Left renal pelvis (tissue), 4 donors: ENCODE data around the gene TSPAN14. TPM values are rescaled to one million over a fixed set of nuclear protein-coding genes. Genes with fewer than 3 reads are reported as not detected.

Source experiments
- DNase-seq, 4 donors: peaks; one replicate each; pipeline ENCODE4 v3.0.0-alpha.2; 2013; ENCODE audit warnings: low read depth in 4 of 4, low spot score in 3 of 4
- polyA plus RNA-seq, 4 donors: library from polyadenylated mRNA; unstranded; fragments of 120-200 nt; gene quantifications; one replicate each; pipeline ENCODE4 v1.2.1, GENCODE V29; 2013; ENCODE audit not compliant: insufficient read length in 4 of 4

TSPAN14 gene
- polyA plus RNA-seq, 4 donors: 83.7 to 101 (median 91.8) TPM

DNA sequence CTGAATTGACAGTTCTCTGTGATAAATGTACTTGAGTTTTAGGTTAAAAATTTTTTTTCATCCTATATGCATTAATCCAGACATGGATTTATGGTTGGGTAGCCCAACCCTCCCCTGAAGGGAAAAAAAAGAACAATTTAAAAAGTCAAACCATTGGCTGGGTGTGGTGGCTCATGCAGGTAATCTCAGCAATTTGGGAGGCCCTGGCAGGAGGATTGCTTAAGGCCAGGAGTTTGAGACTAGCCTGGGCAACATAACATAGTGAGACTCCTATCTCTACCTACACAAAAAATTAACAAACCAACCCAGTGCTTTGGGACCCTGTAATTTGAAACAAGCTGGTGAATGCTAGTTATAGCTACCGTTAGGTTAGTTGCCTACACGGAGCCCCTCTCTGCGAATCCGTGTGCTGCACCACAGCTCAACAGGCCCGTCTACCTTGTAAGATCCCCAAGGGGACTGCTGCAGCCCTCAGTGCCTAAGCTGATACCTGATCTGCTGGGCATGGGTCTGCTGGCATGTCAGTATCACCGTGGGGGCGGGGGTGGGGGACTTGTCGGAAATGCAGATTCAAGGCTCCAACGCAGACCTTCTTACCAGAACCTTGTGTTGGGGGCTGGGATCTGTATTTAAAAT is 32.8 kb downstream of the TSPAN14 start:
- DNase-seq: no peak

GRCh38 chr10:80487421-80487785 is 33.3 kb downstream of the TSPAN14 start:
- DNase-seq: no peak

DNA sequence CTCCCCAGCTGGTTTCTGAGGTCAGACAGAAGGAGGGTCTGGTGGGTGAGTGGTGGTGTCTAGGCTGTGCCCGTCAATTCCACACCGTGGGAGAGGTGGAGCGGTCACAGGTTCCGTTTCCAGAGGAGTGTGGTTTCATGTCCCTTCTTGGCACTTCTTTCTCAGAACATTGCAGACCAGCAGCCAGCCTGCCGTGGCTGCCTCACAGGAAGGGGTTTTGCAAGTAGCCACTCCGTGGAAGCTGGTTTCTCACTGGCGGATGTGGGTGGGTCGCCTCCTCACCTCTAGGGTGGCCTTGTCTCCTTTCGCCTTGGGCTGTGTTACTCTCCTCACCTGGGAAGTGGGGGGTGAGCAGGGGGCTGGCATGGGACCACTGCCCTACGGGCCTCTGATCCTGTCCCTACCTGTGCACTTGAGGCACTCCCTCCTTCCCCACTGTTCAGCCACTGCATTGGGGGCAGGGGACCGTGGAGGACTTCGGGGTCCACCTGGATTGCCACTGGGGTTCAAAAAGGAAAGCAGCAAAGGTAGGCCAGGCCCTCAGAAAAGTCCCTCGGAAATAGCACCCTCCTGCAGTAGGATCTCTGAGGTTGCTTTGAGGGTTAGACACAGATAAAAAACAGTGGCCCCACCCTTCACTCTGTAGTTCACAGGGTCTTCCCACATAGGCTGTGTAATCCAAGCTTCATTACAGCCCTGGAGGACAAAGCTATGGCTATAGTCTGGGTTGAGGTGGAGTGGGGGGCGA is 33.9 kb downstream of the TSPAN14 start:
- DNase-seq: no peak

DNA sequence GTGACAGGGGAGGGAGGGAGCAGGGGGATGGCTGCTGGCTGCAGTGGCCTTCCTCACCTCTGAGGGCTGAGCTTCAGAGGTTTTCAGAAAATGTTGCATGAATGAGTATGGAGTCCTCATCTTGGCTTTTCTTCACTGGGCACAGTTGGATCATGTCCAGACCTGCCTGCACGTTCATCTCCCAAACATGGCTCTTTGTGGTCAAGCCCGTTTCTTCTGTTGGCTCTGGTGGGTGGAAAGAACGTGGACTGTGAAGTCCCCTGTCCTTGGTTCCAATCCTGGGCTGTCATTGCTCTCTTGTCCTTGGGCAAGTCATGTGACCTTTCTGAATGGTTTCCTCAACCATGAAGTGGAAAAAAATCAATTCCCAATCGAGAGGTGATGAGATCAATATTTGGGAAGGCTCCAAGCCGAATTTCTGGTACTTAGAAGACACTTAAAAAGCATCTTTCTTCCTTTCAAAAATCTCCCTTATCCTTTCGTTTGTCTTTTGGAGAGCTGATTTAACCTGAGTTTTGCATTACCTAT is 34.5 kb downstream of the TSPAN14 start:
- no peak for DNase-seq

DNA sequence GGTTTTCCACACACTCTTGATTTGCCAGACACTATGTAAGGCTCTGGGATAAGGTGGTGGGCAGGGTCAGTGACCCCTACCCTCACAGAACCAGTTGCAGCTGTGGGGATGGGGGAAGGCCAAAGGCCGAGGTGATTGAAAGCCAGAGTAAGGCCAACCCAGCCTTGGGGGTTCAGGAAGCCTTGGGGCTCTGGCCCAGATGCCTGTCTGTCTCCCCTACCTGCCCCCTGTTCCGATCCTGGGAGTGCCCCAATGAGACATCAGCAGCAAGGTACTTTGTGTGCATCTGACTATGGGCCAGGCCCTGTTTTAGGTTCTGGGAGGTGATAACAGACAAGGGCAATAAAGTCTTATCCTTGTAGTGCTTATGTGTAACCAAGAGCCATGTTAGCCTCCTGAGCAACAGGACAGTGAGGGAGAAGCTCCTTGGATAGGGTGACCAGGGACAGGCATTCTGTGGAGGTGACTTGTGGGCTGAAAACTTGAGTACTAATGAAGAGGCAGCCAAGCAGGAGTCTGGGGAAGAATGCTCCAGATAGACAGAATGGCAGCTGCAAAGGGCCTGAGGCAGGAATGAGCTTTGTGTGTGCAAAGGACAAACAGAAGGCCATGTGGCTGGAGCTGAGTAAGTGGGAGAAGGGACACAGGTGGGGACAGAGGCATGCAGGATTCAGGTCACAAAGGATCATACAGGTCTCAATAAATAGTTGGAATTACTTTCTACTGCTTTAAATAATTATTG is 35.4 kb downstream of the TSPAN14 start:
- DNase-seq: no peak

GRCh38 chr10:80491251-80492102 is 37.4 kb downstream of the TSPAN14 start:
- no peak for DNase-seq

GRCh38 chr10:80492848-80493521 is 38.9 kb downstream of the TSPAN14 start:
- DNase-seq: no peak

DNA sequence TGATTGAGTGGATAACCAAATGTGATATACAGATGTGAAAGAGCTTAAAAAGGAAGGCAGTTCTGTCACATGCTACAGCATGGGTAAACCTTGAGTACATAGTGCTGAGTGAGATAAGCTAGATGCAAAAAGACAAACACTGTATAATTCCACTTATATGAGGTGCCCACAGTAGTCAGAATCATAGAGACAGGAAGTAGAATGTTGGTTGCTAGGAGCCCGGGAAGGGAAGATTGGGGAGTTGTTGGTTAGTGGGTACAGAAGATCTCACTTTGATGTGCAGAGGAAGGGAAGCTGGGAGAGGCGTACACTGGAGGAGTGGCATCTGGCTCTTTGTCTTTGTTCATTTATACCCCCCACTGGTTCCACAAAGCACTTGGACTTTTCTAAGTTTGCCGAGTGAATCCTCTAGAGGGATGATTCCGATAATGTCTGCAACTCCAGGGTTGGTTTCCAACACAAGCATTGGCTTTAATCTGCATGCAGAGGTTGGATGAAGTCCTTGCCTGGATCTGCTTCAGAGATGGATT is 39.5 kb downstream of the TSPAN14 start:
- DNase-seq: no peak

DNA sequence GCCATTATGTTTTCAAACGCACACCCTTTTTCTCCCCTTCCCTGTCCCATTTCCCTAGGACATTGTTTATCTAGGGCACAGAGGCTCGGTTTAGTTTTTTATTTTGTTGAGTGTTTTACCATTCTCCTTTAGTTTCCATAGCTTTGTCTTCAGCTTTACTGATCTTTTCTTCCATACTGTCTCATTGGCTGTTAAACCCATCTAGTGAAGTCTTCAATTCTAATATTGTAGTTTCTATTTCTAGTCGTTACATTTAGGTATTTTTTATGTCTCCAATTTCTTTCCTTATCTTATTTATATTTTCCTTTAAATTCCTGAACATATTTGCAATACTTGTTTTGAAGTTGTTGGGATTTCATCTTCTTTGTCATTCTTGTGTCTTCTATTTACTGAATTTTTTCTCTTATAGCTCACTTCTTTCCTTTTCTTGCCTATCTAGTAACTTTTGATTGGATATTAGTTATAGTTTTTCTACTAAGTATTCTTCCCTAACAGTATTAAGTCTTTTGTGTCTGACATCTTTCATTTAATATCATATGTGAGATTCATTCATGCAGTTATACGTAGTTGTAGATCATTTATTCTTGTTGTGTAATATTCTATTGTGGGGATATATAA is 42.6 kb downstream of the TSPAN14 start:
- DNase-seq: no peak

GRCh38 chr10:80497187-80498077 is 43.3 kb downstream of the TSPAN14 start:
- no peak for DNase-seq

GRCh38 chr10:80498078-80498832 is 44.1 kb downstream of the TSPAN14 start:
- DNase-seq: no peak

DNA sequence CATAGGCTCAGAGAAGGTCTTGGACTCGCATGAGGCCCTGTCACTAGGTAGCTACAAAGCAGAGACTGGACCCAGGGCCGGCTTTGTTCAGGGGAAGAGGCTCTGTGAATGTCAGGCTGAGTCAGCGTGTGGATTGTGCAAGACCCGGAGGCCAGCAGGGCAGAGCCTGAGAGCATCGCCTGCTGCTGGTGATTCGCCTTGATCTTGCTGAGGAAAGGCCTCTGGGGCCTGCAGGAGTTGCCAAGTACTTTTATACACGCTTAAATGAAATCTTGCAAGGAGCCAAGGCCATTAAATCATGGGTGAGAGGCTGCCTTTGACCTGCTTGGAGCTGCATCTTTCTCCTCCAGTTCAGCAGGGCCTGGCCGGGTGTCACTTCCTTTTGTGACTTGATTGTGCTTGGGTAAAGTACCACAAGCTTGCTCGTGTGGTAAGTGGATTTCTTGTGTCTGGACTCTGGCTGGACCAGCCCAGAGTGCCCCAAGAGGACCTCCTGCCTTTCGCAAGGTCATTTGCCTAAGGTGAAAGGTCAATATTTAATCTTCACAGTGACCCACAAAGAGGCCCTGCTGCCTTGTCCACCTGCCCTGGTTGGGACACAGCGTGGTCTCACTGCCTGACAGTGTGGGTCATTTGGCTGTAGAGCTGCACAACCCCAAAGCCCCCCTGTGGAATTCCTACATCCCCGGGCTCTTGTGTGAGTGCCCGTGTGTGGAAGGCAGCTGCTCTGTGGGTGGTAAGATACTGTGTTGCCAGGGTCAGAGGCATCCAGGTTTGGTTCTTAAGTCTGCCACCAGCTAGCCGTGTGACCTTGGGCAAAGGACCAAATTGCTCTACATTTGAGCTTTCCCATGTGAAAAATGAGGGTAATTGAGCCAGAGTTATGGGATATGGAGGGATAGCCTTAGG is 45.0 kb downstream of the TSPAN14 start:
- no peak for DNase-seq

DNA sequence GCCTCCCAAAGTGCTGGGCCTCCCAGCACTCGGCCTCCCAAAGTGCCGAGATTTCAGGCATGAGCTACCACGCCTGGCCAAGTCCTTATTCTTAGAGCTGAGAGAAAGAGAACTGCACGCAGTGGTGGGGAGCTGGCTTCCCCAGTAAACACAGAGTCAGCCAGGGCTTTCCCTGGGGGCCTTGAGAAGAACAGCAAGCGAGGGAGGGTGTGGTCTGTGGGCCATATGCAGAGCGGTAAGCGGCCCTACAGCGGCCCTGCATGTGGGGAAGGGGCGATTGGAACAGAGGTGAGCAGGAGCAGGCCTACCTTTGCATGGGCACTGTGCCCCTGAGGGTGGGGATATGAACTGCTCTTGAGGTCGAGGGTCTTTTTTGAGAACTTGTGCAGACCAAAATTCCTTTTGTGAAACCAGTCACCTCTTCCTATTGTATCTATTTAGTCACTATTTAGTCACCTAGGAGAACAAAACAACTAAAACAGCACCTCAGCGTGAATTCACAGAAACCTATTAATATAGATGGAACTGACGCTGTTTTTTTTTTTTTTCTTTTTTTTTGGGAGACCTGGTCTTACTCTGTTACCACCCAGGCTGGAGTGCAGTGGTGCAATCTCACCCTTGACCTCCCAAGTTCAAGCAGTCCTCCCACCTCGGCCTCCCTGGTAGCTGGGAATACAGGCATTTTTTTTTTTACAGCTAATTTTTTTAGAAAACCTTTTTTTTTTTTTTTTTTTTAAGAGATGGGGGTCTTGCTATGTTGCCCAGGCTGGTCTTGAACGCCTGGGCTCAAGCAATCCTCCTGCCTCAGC is 46.7 kb downstream of the TSPAN14 start:
- no peak for DNase-seq

DNA sequence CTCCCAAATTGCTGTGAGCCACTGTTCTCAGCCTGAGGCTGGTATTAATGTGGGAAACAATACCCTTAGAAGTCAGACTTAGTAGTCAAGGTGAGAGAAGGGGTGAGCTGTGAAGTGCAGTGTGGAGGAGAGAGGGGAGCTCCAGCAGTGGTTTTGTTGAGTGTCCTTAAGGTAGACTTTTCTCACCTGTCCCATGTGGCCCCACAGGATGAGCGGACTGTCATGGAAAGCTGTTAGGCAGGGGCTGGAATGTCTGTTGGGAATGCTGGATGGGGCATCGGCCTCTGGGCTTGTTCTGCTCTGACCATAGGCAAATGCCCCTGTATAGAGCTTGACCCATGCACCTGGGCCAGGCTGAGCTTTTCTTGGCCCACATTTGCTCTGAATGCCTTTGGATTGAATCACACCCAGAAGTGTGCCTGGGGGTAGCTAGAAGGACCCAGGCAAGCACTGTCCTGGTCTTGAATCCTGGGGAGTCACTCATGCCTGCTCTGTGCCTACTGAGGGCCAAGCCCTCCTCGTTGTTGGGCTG is 47.3 kb downstream of the TSPAN14 start:
- DNase-seq: no peak

GRCh38 chr10:80501913-80502521 is 47.9 kb downstream of the TSPAN14 start:
- no peak for DNase-seq
